Thymus (tissue), 11 donors: ENCODE results near the gene KIAA1755. TPM values are rescaled to one million over a fixed set of nuclear protein-coding genes. Genes with fewer than 3 reads are reported as not detected.
"Not testable (repeated sequence)": the region's sequence is repeated elsewhere in the genome, so short reads cannot be mapped to it uniquely, and the experiment has no call there.

Experiments
- DNase-seq, 9 donors: peaks; one replicate each; pipeline ENCODE4 v3.0.0-alpha.2; 2013; ENCODE audit warnings: low spot score in 9 of 9, low read depth in 6 of 9, missing footprints in 1 of 9
- H3K27ac ChIP-seq, 2 donors: one replicate each; pipeline ENCODE4 v1.5.1; 2013; ENCODE audit warnings: control low read depth in 1 of 2, low read depth in 1 of 2, low read length in 1 of 2, mild to moderate bottlenecking in 1 of 2, moderate library complexity in 1 of 2
- H3K27me3 ChIP-seq, 2 donors: one replicate each; pipeline ENCODE4 v1.5.1; 2013; ENCODE audit warnings: low read length in 1 of 2; ENCODE audit not compliant: control insufficient read depth in 2 of 2, insufficient read depth in 1 of 2
- H3K36me3 ChIP-seq, 2 donors: one replicate each; pipeline ENCODE4 v1.5.1; 2013; ENCODE audit warnings: low read length in 1 of 2, mild to moderate bottlenecking in 1 of 2, moderate library complexity in 1 of 2; ENCODE audit not compliant: control insufficient read depth in 2 of 2, insufficient read depth in 2 of 2
- H3K4me1 ChIP-seq, 2 donors: one replicate each; pipeline ENCODE4 v1.5.1; 2013; ENCODE audit warnings: low read length in 2 of 2; ENCODE audit not compliant: control insufficient read depth in 2 of 2, insufficient read depth in 2 of 2
- H3K4me3 ChIP-seq, 2 donors: one replicate each; pipeline ENCODE4 v1.5.1; 2013; ENCODE audit warnings: low read length in 2 of 2, control low read depth in 1 of 2, mild to moderate bottlenecking in 1 of 2
- H3K9me3 ChIP-seq, 2 donors: one replicate each; pipeline ENCODE4 v1.5.1; 2013; ENCODE audit warnings: low read length in 1 of 2, mild to moderate bottlenecking in 1 of 2; ENCODE audit not compliant: control insufficient read depth in 2 of 2, insufficient read depth in 1 of 2
- WGBS: extraction: QIAGEN DNeasy Blood & Tissue Kit; methylation state at CpG from one replicate; pipeline ENCODE4 v1.1.7; 2013; 5-methylcytosine and 5-hydroxymethylcytosine counted together
- polyA plus RNA-seq: library from polyadenylated mRNA; stranded (reverse); fragments of 200-250 nt; gene quantifications from one replicate; pipeline ENCODE4 v1.2.3, GENCODE V29; 2013
- total RNA-seq: library from RNA; stranded (reverse); fragments of 120-200 nt; gene quantifications from one replicate; pipeline ENCODE4 v1.2.4, GENCODE V29; 2013
- donor health status: healthy.

Gene KIAA1755
- total and polyA plus RNA-seq, 2 donors: 0.66 to 5.5 TPM

GRCh38 chr20:38293491-38294065 is 33.0 kb upstream of the KIAA1755 start:
- Histone ChIP-seq H3K4me3 (no peak overlapping the region), H3K36me3 (no peaks in the 10 kb centered on the region), H3K27ac (no peak overlapping the region), H3K9me3 (no peaks in the 10 kb centered on the region), H3K27me3 (peaks cover 0 to 6% of the 10 kb centered on the region in 2 donors), H3K4me1 (no peaks in the 10 kb centered on the region)
- WGBS: 96% methylated on average over 7 of the region's 7 CpGs
- no peak for DNase-seq

GRCh38 chr20:38291966-38292365 is 31.4 kb upstream of the KIAA1755 start:
- H3K27me3 ChIP-seq: peaks cover 0 to 10% of the 10 kb centered on the region in 2 donors
- no peak for DNase-seq
- H3K27ac ChIP-seq: no peak overlapping the region
- no peaks in the 10 kb centered on the region for H3K36me3 ChIP-seq
- no peaks in the 10 kb centered on the region for H3K9me3 ChIP-seq
- H3K4me1 ChIP-seq: no peaks in the 10 kb centered on the region
- WGBS: 52% methylated on average over 3 of the region's 3 CpGs
- H3K4me3 ChIP-seq: no peak overlapping the region

- Histone ChIP-seq H3K27me3 (peaks cover 0 to 14% of the 10 kb centered on the region in 2 donors), H3K4me3 (no peak overlapping the region), H3K4me1 (no peaks in the 10 kb centered on the region), H3K9me3 (no peaks in the 10 kb centered on the region), H3K36me3 (no peaks in the 10 kb centered on the region), H3K27ac (no peak overlapping the region)
- WGBS: 65% methylated on average over 21 of the region's 21 CpGs
- no peak for DNase-seq
Observed at GRCh38 chr20:38290829-38291814, 30.6 kb upstream of the KIAA1755 start.

- 70% methylated on average over 16 of the region's 16 CpGs for WGBS
- Histone ChIP-seq H3K4me3 (no peak overlapping the region), H3K9me3 (no peaks in the 10 kb centered on the region), H3K27me3 (peaks cover 0 to 14% of the 10 kb centered on the region in 2 donors), H3K4me1 (no peaks in the 10 kb centered on the region), H3K27ac (no peak overlapping the region), H3K36me3 (no peaks in the 10 kb centered on the region)
- no peak for DNase-seq
Observed at GRCh38 chr20:38286586-38287531, 26.3 kb upstream of the KIAA1755 start.

GRCh38 chr20:38284893-38285444 is 24.4 kb upstream of the KIAA1755 start:
- Histone ChIP-seq H3K9me3 (no peaks in the 10 kb centered on the region), H3K4me1 (no peaks in the 10 kb centered on the region), H3K4me3 (no peak overlapping the region), H3K27me3 (peaks cover 0 to 9% of the 10 kb centered on the region in 2 donors), H3K27ac (no peak overlapping the region), H3K36me3 (no peaks in the 10 kb centered on the region)
- DNase-seq: no peak
- 95% methylated on average over 5 of the region's 5 CpGs for WGBS

- not testable (repeated sequence) for H3K9me3 ChIP-seq, H3K36me3 ChIP-seq, H3K27ac ChIP-seq, H3K4me3 ChIP-seq, H3K27me3 ChIP-seq, H3K4me1 ChIP-seq, DNase-seq
- WGBS: 95% methylated on average over 7 of the region's 7 CpGs
Observed at GRCh38 chr20:38284066-38284650, 23.6 kb upstream of the KIAA1755 start.

- no peak for DNase-seq
- no peak overlapping the region for H3K4me3 ChIP-seq
- WGBS: 98% methylated on average over 2 of the region's 2 CpGs
- no peaks in the 10 kb centered on the region for H3K4me1 ChIP-seq
- H3K27ac ChIP-seq: no peak overlapping the region
- no peaks in the 10 kb centered on the region for H3K9me3 ChIP-seq
- peaks cover 0 to 9% of the 10 kb centered on the region in 2 donors for H3K27me3 ChIP-seq
- no peaks in the 10 kb centered on the region for H3K36me3 ChIP-seq
Observed at GRCh38 chr20:38283236-38283635, 22.7 kb upstream of the KIAA1755 start.

GRCh38 chr20:38281176-38281915 is 20.8 kb upstream of the KIAA1755 start:
- H3K36me3 ChIP-seq, H3K27ac ChIP-seq, H3K4me3 ChIP-seq, H3K9me3 ChIP-seq, H3K27me3 ChIP-seq, DNase-seq, H3K4me1 ChIP-seq: not testable (repeated sequence)
- WGBS: 91% methylated on average over 6 of the region's 6 CpGs
